Middle frontal gyrus (tissue), 1 donor: ENCODE results near the gene SLC7A9.
"Not testable (repeated sequence)": the region's sequence is repeated elsewhere in the genome, so short reads cannot be mapped to it uniquely, and the experiment has no call there.

Experiments
- DNase-seq: peaks from one replicate; pipeline ENCODE4 v3.0.0-alpha.2; 2015; ENCODE audit warnings: low spot score; ENCODE audit errors: extremely low spot score

The SLC7A9 gene

DNA sequence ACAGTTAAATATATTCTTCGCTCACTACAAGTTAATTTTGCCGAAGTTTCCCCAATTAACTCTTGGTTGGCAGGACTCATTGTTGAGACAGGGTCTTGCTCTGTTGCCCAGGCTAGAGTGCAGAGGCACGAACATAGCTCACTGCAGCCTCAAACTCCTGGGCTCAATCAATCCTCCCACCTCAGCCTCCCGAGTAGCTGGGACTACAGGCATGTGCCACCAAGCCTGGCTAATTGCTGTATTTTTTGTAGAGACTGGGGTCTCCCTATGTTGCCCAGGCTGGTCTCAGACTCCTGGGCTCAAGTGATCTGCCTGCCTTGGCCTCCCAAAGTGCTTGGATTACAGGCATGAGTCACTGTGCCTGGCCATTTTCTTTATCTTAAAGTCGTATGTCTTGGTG, 15.7 kb upstream of the SLC7A9 start:
- DNase-seq, result not testable (repeated sequence)

DNA sequence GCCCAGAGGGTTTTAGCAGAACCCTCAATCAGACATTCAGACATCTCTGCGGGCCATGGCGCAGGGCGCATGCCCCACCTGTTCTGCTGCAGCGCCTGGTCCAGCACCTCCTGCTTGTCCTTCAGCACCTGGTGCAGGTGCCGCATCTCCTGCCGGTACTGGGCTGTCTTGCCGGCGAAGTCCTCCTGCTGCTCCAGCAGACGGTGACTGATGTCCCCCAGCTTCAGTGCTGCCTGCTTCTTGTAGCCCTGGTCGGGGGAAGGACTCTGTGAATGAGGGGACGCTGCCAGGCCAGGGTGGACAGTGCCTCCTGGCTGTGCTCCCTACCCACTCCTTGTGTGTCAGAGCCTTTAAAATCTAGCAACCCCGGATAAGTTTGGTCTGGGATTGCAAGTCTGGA, 12.2 kb upstream of the SLC7A9 start:
- DNase-seq, result no peak

DNA sequence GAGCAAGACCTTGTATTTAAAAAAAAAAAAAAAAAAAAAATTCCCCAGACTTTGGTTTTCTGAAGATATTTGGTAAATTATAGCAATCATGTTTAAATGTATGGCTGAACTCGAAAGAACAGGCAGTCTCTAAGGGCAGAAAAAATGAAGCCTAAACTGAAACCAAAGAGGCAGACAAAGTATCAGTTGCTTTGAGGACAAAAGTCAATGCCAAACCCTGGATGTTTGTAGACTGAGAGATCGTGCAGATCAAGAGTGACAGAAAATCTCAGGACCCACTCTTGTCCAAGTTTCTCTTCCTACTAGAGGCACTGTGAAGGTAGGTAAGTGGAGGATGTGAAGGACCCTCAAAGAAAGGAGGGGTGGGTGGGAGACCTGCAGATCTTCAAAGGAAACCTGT, 11.1 kb upstream of the SLC7A9 start:
- no peak for DNase-seq

DNA sequence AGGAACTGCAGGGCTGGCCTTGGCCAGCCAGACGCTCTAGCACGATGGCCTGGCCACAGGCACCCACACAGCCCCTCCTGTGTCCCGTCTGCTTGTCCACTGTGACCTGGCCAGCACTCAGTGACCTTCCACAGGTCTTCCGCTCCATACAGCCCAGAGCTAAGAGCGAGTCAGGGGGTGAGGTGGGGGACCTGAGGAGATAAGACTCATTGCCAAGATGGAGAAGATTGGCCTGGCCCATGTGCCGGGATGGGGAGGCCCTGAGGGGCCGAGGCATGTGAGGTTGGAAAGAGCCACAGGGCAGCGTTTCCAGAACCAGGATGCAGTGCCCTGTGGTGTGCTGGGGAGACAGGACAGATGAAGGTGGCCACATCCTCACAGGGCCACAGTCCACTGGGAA, 10.2 kb upstream of the SLC7A9 start:
- DNase-seq, result no peak

DNA sequence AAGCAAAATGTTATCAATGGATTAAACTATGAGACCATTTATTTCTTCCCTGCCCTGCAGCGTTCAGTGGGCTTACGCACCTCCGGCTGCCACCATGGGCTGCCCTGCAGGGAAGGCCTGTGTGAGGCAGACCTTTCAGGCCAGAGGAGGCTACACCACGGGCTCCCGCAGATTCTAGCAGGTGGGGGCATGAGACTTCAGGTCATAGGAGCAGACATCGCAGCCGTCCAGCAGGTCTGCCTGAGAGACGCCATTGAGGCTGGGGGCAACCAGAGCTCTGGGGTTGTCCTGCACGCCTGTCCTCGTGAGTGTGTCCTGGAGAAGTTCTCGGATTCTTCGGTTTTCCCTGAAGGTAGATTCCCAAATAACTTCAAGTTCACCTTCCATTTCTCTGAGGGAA, 9.4 kb upstream of the SLC7A9 start:
- DNase-seq, result no peak

DNA sequence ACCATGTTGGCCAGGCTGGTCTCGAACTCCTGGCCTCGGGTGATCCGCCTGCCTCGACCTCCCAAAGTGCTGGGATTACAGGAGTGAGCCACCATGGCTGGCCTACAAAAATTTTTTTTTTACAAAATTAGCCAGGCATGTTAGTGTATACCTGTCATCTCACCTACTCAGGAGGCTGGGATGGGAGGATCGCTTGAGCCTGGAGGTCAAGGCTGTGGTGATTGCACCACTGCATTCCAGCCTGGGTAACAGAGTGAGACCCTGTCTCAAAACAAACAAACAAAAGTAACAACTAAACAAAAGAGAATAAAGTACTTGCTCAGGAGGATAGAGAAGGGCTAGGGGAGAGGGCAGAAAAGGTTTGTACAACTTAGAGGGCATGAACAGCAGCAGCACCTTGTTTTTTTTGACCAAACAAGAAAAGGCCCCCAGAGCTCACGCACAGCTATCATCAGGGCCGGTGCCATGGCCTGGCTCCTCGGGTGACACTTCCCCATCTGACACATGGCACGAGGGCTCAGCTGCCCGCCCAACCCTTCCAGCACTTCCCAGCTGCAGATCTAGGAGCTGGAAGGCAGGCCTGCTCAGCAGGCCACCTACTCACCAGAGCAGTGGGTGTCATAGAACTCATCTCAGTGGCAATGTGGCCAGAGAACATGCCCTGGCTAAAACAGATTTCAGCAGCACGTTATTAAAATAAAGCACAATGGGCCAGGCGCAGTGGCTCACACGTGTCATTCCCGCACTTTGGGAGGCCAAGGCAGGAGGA, 8.6 kb upstream of the SLC7A9 start:
- DNase-seq, result no peak

DNA sequence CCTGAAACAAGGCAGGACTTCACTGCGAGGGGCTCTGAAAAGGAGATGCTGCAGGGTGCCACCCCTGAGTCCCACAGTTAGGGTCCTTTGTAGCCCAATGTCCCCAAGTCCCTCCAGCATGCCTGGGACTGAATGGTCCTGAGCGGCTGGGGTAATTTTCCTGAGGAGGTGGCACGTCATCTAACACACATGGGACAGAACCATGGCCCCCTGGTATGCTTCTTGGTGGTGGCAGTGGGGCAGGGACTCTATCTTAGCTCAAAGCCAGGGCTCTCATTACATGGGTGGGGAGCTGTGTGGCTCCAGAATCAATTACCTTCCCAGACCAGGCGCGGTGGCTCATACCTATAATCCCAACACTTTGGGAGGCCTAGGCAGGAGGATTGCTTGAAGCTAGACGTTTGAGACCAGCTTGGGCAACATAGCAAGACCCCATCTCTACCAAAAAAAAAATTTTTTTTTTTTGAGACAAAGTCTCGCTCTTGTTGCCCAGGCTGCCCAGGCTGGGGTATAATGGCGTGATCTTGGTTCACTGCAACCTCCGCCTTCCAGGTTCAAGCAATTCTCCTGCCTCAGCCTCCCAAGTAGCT, 7.9 kb upstream of the SLC7A9 start:
- no peak for DNase-seq

DNA sequence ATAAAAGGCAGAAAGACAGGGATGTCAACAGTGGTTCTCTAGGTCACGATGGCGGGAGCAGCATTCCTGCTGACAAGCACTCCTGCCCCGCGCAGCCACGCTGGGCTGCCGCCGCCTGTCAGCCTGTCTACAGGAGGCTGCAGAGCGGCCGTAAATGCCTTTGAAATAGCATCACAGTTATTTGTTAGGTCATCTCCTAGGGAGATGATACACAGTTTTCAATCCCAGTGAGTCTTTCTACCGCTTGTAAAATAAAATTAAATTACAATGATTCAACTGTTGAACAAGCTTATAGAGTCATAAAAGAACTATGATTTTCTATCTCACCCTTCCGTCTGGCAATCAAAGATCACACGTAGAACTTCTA, 7.3 kb upstream of the SLC7A9 start:
- DNase-seq, result no peak

DNA sequence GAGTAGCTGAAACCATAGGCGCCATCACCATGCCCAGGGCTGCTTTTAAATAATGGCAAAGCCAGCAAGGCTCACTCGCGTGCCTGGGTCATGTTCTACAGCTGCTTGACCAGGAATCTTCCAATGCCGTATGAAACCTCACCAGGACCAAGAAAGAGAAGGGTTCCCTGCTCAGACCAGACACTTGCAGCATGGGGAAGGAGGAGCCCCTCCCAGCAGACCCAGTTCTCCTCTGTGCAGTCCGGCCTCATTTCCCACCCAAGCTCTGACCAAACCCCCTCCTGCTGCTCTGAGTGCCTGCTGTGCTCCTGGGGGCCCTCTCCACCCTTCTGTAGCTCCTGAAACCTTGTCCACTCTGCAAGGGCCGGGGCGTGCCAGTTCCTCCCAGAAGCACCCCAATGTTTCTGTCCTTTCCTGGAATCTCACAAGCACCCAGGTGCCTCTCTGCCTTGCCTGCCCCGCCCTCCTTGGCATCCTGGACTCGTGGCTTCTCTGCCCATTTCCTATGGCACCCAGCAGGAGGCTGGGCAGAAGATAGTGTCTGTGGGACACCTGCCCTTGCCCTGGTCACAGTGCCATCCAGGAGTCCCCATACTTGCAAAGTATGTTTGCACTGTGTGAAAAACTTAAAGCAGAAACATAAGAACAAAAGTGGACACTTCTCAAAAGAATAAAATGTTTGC, 6.8 kb upstream of the SLC7A9 start:
- no peak for DNase-seq

DNA sequence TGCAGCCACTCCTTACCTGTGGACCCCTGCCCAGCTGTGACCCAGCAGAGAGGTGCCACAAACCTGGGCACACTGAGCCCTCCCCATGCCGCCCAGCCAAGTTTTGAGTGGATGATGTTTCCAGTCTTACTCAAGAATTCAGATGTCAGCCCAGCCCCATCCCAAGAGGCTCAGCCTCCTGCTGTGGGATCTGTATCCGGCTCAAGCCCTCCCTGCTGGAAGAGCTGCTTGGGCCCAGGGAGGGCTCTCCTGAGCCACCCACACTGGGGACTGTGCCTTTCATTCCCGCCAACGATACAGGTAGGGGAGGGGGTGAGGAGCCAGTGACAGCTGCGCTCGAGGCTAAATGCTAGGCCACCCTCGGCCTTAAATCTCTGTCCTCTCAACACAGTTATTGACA, 5.9 kb upstream of the SLC7A9 start:
- DNase-seq, result no peak

DNA sequence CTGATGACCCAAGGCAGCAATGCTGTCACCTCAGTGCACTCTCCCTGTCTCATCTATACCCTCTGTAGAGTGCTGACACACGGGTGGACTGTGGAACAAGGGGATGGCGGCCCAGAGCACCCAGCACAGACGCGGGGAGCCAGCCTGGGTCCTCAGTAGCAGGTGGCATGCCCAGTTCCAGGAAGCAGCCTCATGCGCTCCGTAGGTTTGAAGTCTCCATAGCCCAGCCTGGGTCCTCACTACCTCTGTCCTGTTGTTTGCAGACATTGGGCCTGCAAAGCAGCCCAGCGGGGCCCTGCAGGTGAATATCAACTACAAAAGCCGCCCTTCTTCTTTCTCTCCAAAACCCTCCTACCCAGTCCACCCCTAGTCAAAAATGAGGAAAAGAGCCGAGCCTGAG, 5.0 kb upstream of the SLC7A9 start:
- DNase-seq, result no peak

DNA sequence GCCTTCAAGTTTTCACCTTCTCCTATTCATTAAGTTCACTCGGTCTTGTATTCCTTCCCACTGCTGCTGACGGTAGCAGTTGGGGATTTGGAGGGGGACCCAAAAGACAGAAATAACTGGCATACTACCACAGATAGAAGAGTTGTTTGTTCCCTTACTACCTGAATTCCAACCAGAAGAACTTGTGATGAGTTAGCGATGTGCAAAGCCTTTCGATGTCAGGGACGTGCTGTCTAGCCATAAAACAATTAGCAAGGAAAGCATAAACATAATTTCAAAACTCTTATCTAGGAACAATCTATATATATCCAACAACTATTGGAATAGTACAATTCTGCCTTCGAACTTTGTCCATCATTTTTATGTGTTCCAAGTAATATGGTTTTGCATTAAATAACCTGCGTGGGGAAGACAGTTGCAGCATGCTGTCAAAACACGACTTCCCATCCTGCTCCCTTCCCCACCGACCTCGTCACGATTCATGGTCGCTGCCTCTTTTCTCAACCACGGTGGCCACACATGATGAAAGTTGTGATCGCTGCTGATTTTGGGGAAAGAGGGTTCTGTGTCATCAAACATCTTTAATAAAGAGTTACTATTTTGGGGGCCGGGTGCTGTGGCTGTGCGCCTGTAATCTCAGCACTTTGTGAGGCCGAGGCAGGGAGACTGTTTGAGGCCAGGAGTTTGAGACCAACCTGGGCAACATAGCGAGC, 3.8 kb upstream of the SLC7A9 start:
- no peak for DNase-seq

DNA sequence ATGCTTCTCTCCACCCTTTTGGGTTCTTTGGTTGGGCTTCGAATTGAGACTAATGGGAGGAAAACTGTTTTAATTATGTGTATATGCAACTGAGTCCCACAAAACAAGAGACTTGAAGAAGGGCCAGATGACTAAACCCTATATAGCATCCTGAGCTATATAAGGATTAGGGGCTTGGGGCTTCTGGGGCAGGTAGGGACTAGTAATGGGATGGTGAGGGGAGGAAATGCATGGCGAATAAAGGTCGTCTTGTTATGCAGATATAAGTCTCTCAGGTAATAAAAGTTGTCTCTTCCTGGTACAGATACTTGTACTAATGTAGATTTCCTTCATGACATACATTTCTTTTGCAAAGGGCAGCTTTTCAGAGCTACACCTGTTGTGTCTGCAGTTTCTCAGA, 2.8 kb upstream of the SLC7A9 start:
- no peak for DNase-seq

DNA sequence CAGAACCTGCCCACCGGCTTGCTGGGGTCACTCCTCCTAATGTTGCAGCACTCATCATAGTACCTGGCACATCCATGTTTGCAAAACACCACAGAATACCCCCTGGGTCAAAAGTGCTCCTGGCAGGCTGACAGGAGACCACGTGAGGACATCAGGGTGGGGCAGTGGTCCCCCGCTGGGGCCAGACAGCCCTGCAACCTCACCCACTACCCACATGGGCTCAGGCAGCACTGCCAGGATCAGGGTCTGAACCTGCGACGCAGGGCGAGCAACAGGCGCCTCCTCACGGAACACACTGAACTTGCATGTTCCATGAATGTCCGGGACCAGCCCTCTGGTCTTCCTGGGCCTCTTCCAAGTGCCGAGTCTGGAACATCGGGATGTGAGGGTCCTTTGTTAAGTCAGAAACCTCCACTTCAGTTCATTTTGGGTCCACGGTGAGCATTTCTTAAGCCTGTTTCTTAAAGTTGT, 1.4 kb upstream of the SLC7A9 start:
- no peak for DNase-seq

DNA sequence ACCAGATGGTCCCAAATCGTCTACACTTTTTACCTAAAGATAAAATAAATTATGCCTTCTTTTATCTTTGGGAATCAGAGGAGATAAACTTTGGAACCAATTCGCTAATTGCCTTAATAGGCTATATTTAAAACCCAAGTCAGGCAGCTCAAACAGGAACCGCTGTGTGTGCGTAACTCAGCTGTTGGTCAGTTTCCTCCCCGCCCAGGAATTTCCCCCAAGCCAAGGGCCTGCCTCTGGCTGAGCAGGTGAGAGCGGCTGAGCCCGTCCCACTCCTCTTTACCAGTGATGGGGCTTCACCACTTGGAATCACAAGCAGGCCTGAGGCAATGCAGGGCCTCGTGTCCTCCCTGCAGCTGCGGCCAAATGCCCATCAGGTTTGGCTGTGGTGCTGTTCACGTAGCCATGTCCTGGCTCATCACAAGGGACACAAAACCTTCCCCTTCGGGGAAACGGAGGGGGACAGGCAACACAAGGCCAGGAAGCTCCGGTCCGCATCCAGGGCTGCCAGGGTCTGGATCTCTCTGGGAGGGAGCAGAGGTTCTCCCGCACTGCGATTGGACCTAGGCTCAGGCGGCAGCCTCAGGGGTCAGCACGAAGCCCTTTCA, 503 bp upstream of the SLC7A9 start:
- no peak for DNase-seq

DNA sequence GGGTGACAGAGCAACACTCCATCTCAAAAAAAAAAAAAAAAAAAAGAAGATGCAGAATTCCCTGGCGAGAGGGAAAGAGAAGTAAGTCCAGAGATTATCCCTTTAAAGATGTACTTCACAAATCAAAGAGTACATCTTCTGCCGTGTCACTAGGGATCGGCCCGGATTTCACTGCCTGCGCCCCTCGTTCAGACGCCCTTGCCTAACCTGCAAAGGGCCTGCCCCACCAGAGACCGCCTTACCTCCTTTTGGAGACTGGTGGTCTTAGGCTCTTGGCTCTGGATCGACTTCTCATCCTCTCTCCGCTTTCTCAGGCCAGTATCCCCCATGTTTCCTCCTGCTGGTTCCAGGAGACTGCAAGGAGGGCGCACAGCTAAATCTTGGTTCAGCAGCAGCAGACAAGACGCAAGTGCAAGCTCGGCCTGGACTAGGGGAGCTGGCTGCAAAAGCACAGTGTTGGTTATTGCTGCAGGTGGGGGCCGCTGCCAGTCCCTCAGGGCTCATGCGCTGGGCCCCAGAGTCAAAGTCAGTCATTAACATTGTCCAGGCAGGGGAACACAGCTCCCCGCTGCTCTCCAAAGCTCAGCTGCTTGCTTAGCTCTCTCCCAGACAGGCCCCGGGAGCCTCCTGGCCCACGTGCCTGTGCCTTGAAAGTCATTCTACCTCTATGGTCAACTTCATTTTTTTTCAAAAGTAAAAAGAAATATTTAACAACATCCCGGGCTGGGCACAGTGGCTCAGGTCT, 1.2 kb downstream of the SLC7A9 start:
- DNase-seq, result no peak

DNA sequence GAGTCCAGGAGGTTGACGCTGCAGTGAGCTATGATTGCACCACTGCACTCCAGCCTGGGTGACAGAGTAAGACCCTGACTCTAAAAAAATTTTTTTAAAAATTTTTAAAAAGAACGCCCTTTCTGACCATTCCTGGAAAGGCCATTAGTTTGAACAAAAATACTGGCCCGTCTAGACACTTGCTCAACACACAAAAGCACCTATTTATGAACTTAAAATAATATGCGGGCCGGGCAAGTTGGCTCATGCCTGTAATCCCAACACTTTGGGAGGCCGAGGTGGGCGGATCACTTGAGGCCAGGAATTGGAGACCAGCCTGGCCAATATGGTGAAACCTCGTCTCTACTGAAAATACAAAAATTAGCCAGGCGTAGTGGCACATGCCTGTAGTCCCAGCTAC, 2.1 kb downstream of the SLC7A9 start:
- not testable (repeated sequence) for DNase-seq

DNA sequence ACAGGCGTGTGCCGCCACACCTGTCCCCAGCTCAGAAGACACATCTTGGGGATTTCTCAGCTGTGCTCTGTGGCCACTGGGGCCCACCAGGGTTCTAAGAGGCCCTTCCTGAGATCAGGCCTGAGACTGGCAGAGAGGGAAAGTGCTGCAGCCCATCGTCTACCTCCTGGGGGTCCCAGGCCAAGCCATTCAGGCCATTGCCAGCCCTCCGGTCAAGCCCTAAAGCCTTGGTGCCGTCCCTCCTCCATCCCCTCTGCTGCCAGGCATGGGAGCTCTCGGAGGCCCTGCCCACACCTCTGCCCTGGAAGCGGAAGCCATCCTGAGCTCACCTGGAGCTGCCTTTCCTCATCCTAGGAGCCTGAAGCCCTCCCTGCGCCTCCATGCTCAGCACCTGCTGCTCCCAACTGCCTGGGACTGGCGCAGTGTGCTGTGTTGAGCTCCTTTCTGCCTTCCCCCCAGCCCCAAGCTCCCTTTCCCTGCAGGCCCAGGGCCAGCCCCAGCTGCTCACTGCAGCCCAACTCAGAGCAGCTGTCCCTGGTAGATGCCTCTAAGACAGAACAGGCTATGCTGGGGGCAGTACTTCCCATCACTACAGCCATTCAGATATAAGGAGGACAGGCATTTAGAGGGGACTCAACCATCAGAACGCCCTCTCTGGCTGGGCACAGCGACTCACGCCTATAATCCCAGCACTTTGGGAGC, 2.9 kb downstream of the SLC7A9 start:
- DNase-seq, result no peak

DNA sequence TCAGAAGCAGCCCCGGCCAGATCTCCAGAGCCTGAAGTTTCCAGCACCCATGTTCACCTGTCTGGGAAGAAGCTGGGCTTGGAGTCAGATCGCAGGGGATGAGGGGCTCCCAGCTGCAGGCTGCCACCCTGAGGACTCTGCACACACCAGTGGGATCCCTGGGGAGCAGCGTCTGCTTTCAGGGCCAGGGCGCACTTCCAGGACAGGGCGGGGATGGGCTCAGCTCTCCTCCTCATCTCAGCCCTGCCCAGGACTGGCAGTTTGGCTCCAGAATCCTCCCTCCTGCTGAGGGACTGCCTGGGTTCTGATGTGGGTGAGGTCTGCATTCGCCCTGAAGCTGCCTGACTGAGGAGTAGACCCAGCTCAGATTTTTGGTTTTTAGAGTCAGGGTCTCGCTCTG, 3.5 kb downstream of the SLC7A9 start:
- DNase-seq, result no peak

DNA sequence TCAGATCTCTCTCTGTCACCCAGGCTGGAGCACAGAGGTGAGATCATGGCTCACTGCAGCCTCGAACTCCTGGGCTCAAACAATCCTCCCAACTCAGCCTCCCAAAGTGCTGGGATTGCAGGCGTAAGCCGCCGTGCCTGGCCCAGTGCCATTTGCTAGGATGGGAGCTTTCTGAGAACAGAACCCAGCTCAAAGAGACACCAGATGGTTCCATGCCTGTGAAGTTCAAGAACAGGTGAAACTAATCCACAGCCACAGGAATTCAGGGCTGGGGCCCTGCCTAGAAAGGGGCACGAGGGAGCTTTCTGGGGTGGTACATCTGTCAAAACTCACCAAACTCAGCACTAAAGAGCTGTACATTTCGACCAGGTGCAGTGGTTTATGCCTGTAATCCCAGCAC, 4.2 kb downstream of the SLC7A9 start:
- no peak for DNase-seq
